Thymus (tissue), 11 donors: ENCODE data around the gene CYTH3. TPM values are rescaled to one million over a fixed set of nuclear protein-coding genes. Genes with fewer than 3 reads are reported as not detected.

ENCODE experiments used
- DNase-seq, 9 donors: peaks; one replicate each; pipeline ENCODE4 v3.0.0-alpha.2; 2013; ENCODE audit warnings: low spot score in 9 of 9, low read depth in 6 of 9, missing footprints in 1 of 9
- H3K27ac ChIP-seq, 2 donors: one replicate each; pipeline ENCODE4 v1.5.1; 2013; ENCODE audit warnings: control low read depth in 1 of 2, low read depth in 1 of 2, low read length in 1 of 2, mild to moderate bottlenecking in 1 of 2, moderate library complexity in 1 of 2
- H3K27me3 ChIP-seq, 2 donors: one replicate each; pipeline ENCODE4 v1.5.1; 2013; ENCODE audit warnings: low read length in 1 of 2; ENCODE audit not compliant: control insufficient read depth in 2 of 2, insufficient read depth in 1 of 2
- H3K36me3 ChIP-seq, 2 donors: one replicate each; pipeline ENCODE4 v1.5.1; 2013; ENCODE audit warnings: low read length in 1 of 2, mild to moderate bottlenecking in 1 of 2, moderate library complexity in 1 of 2; ENCODE audit not compliant: control insufficient read depth in 2 of 2, insufficient read depth in 2 of 2
- H3K4me1 ChIP-seq, 2 donors: one replicate each; pipeline ENCODE4 v1.5.1; 2013; ENCODE audit warnings: low read length in 2 of 2; ENCODE audit not compliant: control insufficient read depth in 2 of 2, insufficient read depth in 2 of 2
- H3K4me3 ChIP-seq, 2 donors: one replicate each; pipeline ENCODE4 v1.5.1; 2013; ENCODE audit warnings: low read length in 2 of 2, control low read depth in 1 of 2, mild to moderate bottlenecking in 1 of 2
- H3K9me3 ChIP-seq, 2 donors: one replicate each; pipeline ENCODE4 v1.5.1; 2013; ENCODE audit warnings: low read length in 1 of 2, mild to moderate bottlenecking in 1 of 2; ENCODE audit not compliant: control insufficient read depth in 2 of 2, insufficient read depth in 1 of 2
- WGBS: extraction: QIAGEN DNeasy Blood & Tissue Kit; methylation state at CpG from one replicate; pipeline ENCODE4 v1.1.7; 2013; 5-methylcytosine and 5-hydroxymethylcytosine counted together
- polyA plus RNA-seq: library from polyadenylated mRNA; stranded (reverse); fragments of 200-250 nt; gene quantifications from one replicate; pipeline ENCODE4 v1.2.3, GENCODE V29; 2013
- total RNA-seq: library from RNA; stranded (reverse); fragments of 120-200 nt; gene quantifications from one replicate; pipeline ENCODE4 v1.2.4, GENCODE V29; 2013
- donor health status: healthy.

CYTH3 gene
- total and polyA plus RNA-seq, 2 donors, result 5.1 to 6.3 TPM

DNA sequence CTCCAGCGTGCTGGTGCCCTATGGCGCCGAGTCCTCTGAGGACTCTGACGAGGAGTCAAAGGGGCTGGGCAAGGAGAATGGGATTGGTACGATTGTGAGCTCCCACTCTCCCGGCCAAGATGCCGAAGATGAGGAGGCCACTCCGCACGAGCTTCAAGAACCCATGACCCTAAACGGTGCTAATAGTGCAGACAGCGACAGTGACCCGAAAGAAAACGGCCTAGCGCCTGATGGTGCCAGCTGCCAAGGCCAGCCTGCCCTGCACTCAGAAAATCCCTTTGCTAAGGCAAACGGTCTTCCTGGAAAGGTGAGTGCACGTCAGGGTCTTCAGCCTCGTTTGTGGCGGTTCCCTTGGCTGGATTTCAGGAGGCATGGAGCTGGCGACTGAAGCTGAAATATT is 122.4 kb downstream of the CYTH3 start:
- no peak for DNase-seq
- Histone ChIP-seq H3K27ac (no peak overlapping the region), H3K4me3 (no peak overlapping the region), H3K36me3 (peaks cover 86 to 95% of the 10 kb centered on the region in 2 donors), H3K9me3 (no peaks in the 10 kb centered on the region), H3K27me3 (no peaks in the 10 kb centered on the region), H3K4me1 (no peaks in the 10 kb centered on the region)
- 97% methylated on average over 19 of the region's 19 CpGs for WGBS

GRCh38 chr7:6148724-6149360 is 123.6 kb downstream of the CYTH3 start:
- peaks cover 88 to 92% of the 10 kb centered on the region in 2 donors for H3K36me3 ChIP-seq
- WGBS, result 96% methylated on average over 20 of the region's 20 CpGs
- H3K9me3 ChIP-seq, result no peaks in the 10 kb centered on the region
- H3K4me1 ChIP-seq, result no peaks in the 10 kb centered on the region
- no peaks in the 10 kb centered on the region for H3K27me3 ChIP-seq
- DNase-seq, result no peak
- no peak overlapping the region for H3K4me3 ChIP-seq
- no peak overlapping the region for H3K27ac ChIP-seq

DNA sequence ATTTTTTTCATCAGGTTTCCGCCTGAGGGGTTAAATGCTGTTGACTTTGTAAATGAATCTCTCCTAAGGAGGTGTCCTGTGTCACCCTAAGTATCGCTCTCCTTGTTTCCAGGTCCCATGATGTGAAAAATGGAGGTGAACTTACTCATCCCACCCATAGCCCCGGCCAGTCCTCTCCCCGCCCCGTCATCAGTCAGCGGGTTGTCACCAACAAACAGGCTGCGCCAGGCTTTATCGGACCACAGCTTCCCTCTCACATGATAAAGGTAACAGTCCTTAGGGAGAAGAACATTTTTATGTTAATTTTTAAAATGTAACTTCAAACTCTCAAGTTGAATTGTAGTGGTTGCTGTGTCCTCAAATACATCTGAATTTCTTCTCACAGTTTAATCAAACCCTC is 124.8 kb downstream of the CYTH3 start:
- 97% methylated on average over 8 of the region's 8 CpGs for WGBS
- no peak overlapping the region for H3K27ac ChIP-seq
- DNase-seq, result no peak
- no peak overlapping the region for H3K4me3 ChIP-seq
- H3K9me3 ChIP-seq, result no peaks in the 10 kb centered on the region
- no peaks in the 10 kb centered on the region for H3K27me3 ChIP-seq
- H3K36me3 ChIP-seq, result peaks cover 87 to 90% of the 10 kb centered on the region in 2 donors
- H3K4me1 ChIP-seq, result no peaks in the 10 kb centered on the region

DNA sequence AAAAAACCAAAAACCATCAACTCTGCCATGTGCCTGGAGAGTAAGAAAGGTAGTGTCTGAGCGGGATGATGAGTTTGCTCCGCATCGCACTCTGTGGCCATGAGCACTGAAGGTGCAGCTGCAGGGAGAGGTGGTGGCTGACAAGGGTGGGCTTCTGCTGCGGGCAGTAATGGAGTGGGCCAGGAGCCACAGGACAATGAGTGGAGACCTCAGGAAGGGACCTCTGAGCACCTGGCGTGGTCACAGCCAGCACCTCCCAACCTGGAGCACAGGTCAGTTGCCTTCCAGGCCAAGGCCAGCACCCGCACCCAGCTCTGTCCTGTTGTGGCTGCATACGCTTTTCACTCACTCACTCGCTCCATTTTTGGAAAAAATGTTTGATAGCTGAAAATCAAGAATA is 125.8 kb downstream of the CYTH3 start:
- no peaks in the 10 kb centered on the region for H3K9me3 ChIP-seq
- 97% methylated on average over 8 of the region's 8 CpGs for WGBS
- H3K36me3 ChIP-seq, result peaks cover 77 to 84% of the 10 kb centered on the region in 2 donors
- no peaks in the 10 kb centered on the region for H3K4me1 ChIP-seq
- H3K4me3 ChIP-seq, result no peak overlapping the region
- no peak for DNase-seq
- H3K27me3 ChIP-seq, result no peaks in the 10 kb centered on the region
- H3K27ac ChIP-seq, result no peak overlapping the region

- no peak overlapping the region for H3K27ac ChIP-seq
- H3K36me3 ChIP-seq, result peaks cover 69 to 74% of the 10 kb centered on the region in 2 donors
- DNase-seq, result no peak
- H3K4me3 ChIP-seq, result no peak overlapping the region
- no peaks in the 10 kb centered on the region for H3K4me1 ChIP-seq
- H3K9me3 ChIP-seq, result no peaks in the 10 kb centered on the region
- 96% methylated on average over 8 of the region's 8 CpGs for WGBS
- no peaks in the 10 kb centered on the region for H3K27me3 ChIP-seq
These were observed 128.4 kb downstream of the CYTH3 start for GRCh38 chr7:6143997-6144396.

DNA sequence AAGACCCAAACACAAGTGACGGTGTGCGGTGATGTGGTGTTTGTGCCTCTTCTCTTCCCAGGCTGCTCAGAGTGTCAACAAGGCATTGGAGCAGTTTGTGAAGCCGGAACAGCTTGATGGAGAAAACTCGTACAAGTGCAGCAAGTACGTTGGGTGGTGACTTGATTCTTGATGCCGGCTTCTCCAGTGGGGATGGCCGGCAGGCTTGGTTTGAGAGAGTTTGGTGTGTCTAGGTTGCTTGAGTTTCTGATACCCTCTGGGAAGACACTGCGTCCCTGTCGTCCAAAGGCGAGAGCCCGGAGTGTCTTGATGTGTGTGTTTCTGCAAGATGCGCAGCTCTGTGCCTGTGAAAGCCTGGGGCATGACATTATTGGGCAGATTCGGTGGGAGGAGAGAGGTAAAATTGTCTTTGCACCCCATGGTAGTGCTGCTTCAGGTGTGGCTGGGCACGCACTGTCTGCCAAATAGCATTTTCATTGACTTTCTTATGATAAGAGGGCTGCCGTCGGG is 129.5 kb downstream of the CYTH3 start:
- Histone ChIP-seq H3K36me3 (peaks cover 65 to 72% of the 10 kb centered on the region in 2 donors), H3K4me3 (no peak overlapping the region), H3K9me3 (no peaks in the 10 kb centered on the region), H3K27ac (no peak overlapping the region), H3K27me3 (no peaks in the 10 kb centered on the region), H3K4me1 (no peaks in the 10 kb centered on the region)
- DNase-seq, result no peak
- WGBS, result 98% methylated on average over 16 of the region's 16 CpGs

GRCh38 chr7:6139189-6139996 is 133.0 kb downstream of the CYTH3 start:
- peaks cover 37 to 61% of the 10 kb centered on the region in 2 donors for H3K36me3 ChIP-seq
- no peak for DNase-seq
- 86% methylated on average over 17 of the region's 17 CpGs for WGBS

GRCh38 chr7:6136475-6136874 is 135.9 kb downstream of the CYTH3 start:
- no peak for DNase-seq
- 98% methylated on average over 2 of the region's 2 CpGs for WGBS
- H3K4me1 ChIP-seq, result no peaks in the 10 kb centered on the region
- H3K27ac ChIP-seq, result no peak overlapping the region
- peaks cover 40 to 60% of the 10 kb centered on the region in 2 donors for H3K36me3 ChIP-seq
- H3K27me3 ChIP-seq, result no peaks in the 10 kb centered on the region
- H3K9me3 ChIP-seq, result peaks cover 0 to 5% of the 10 kb centered on the region in 2 donors
- H3K4me3 ChIP-seq, result no peak overlapping the region

More at GRCh38 chr7:6139189-6139996, 133.0 kb downstream of the CYTH3 start:
- Histone ChIP-seq H3K9me3 (no peaks in the 10 kb centered on the region), H3K4me1 (no peaks in the 10 kb centered on the region), H3K27me3 (no peaks in the 10 kb centered on the region), H3K27ac (no peak overlapping the region), H3K4me3 (no peak overlapping the region)

DNA sequence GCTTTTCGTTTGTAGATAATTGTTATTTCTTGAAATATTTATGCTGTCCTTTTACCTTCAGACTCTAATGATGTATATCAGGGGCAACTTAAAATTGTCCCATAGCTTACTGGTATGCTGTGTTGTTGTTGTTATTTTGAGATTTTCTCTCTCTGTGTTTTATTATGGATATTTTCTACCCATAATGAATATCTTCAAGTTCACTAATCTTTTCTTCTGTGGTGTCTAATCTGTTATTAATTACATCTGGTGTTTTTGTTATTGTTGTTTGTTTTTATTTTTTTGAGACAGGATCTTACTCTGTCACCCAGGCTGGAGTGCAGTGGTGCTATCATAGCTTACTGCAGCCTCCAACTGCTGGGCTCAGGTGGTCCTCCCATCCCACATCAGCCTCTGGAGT is 139.2 kb downstream of the CYTH3 start:
- Histone ChIP-seq H3K9me3 (peaks cover 0 to 5% of the 10 kb centered on the region in 2 donors), H3K27ac (no peak overlapping the region), H3K27me3 (no peaks in the 10 kb centered on the region), H3K4me3 (no peak overlapping the region), H3K36me3 (peaks cover 49 to 61% of the 10 kb centered on the region in 2 donors), H3K4me1 (no peaks in the 10 kb centered on the region)
- DNase-seq, result no peak
- WGBS, result 97% methylated on average over 1 of the region's 1 CpG
